ENCODE data around the gene OMG.

The OMG gene

DNA sequence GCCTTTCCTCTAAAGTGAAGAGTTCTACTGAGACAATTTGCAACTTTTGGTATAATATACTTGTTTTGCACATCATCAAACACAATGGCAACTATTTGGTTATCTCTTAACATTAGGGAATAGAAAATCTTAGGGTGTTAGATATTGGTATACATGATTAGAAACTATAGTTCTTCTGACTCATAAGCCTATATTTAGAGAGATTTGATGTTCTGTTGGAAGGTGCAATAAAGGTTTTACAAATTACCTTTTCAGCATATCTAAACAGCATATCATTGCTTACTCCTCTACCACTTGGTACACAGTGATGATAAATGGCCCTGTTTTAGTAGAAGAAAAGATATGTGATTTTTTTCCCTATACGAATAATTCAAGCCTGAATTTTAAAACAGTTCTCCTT lies 10.6 kb upstream of the OMG start:
- TF ChIP-seq, protein P1, sequence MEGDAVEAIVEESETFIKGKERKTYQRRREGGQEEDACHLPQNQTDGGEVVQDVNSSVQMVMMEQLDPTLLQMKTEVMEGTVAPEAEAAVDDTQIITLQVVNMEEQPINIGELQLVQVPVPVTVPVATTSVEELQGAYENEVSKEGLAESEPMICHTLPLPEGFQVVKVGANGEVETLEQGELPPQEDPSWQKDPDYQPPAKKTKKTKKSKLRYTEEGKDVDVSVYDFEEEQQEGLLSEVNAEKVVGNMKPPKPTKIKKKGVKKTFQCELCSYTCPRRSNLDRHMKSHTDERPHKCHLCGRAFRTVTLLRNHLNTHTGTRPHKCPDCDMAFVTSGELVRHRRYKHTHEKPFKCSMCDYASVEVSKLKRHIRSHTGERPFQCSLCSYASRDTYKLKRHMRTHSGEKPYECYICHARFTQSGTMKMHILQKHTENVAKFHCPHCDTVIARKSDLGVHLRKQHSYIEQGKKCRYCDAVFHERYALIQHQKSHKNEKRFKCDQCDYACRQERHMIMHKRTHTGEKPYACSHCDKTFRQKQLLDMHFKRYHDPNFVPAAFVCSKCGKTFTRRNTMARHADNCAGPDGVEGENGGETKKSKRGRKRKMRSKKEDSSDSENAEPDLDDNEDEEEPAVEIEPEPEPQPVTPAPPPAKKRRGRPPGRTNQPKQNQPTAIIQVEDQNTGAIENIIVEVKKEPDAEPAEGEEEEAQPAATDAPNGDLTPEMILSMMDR (conservative IDR thresholded peaks at IDR 0.05; ENCODE audit: low read depth, low read length), result no peak
- DNase-seq (ENCODE audit: low read depth), result no peak
- H3K4me3 ChIP-seq (ENCODE audit: low read length), result no peak overlapping the region

DNA sequence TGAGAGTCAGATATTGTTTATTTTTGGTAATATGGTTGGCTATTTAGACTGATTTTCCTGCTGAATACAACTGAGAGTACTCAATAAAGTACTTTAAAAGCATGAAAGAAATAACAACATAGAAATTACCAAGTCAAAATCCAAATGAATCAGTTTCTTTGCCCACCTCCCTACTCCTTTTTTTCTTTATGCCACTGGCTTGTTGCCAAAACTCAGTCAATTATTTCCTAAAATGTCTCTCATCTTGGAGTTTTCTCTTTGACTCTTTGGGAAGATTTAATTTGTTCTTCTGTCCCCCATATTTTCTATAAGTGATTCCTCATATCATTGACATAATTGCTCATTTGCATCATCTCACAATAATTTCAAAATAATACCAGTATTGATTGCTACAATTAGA lies 2.6 kb upstream of the OMG start:
- TF ChIP-seq, protein P1 (conservative IDR thresholded peaks at IDR 0.05; ENCODE audit: low read depth, low read length), result no peak
- DNase-seq (ENCODE audit: low read depth), result no peak
- no peak overlapping the region for H3K4me3 ChIP-seq (ENCODE audit: low read length)

DNA sequence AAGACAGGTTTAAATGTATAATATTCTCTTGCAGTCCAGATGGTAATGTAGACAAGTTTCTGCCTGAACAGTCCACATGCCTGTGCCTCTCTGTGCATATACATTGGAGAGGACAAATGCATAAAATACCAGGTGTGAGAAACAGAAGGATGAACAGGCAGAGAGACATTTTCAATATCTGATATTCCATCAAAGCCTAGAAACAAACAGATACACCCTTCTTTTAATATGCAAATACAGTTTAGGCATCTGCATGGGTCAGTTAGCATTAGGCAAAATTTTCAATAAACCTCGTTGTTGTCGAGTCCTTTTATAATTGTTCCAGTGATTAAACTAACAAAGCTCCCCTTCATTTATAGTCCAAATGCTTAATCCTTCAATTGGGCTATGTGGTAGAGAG lies 897 bp downstream of the OMG start:
- TF ChIP-seq, protein P1 (conservative IDR thresholded peaks at IDR 0.05; ENCODE audit: low read depth, low read length), result no peak
- no peak overlapping the region for H3K4me3 ChIP-seq (ENCODE audit: low read length)
- no peak for DNase-seq (ENCODE audit: low read depth)

DNA sequence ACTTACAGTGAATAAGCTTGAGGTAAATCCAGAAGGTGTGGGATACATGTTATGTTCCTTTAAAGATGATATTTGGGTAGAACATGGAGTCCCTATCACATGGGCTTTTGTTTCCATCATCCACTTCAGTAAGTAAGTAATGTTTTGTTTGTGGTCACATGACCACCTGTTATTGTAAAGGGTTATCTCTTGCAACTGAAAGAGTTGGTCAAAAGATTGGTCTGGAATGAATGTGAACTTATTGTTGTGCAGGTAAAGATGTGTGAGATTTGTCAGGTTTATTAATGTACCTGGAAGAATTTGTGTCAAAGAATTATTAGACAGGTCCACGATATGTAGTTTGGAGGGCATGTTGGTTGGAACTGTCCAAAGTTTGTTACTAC lies 1.6 kb downstream of the OMG start:
- TF ChIP-seq, protein P1 (conservative IDR thresholded peaks at IDR 0.05; ENCODE audit: low read depth, low read length), result no peak
- DNase-seq (ENCODE audit: low read depth), result no peak
- H3K4me3 ChIP-seq (ENCODE audit: low read length), result no peak overlapping the region

DNA sequence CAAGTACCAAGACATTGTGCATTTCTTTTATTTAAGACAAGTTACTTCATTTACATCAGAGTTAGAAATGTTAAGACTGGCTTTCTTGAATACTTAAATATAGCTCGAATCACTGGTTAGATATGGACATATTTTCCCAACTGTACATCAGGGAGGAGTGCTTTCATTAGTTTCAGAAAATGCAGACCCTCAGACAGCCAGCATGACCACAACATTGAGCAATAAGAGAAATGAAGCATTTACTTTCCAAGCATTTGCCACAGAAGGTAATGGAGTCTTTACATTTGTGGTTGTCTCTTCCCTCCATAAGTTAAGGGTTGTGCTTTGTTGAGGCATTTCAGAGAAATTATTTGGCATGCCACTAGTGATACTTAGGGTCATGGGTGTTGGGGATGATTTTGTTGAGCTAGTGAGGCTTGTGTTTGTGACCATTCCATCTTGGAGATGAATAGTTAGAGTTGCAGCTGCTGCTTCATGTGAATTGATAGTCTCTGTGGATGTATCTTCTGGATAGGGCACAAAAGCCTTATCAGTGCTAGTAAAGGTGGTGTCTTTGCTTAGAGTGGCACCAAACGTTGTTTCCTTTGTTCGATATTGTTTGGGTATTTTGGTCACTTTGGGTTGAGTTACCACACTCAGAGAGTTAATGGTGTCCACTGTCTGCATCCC lies 2.1 kb downstream of the OMG start:
- no peak overlapping the region for H3K4me3 ChIP-seq (ENCODE audit: low read length)
- no peak for DNase-seq (ENCODE audit: low read depth)
- TF ChIP-seq, protein P1 (conservative IDR thresholded peaks at IDR 0.05; ENCODE audit: low read depth, low read length), result no peak

DNA sequence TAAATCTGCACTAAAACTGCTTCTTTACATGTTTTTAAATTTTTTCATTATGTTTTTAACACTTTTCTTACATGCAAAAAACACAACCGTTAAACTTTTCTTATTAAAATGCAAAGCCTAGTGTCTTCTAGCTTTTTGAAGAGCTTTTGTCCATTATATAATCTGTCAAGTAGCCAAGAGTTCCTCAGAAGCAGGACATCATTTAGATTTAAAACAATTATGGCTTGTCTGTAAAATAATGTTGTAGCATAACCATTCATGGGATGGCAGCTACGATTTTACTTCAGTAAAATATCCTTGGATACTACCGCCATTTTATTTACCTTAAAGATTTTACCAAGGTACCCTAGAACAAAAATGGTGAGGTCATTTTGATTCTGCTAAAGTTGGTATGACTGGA lies 2.8 kb downstream of the OMG start:
- no peak overlapping the region for H3K4me3 ChIP-seq (ENCODE audit: low read length)
- TF ChIP-seq, protein P1 (conservative IDR thresholded peaks at IDR 0.05; ENCODE audit: low read depth, low read length), result no peak
- no peak for DNase-seq (ENCODE audit: low read depth)

DNA sequence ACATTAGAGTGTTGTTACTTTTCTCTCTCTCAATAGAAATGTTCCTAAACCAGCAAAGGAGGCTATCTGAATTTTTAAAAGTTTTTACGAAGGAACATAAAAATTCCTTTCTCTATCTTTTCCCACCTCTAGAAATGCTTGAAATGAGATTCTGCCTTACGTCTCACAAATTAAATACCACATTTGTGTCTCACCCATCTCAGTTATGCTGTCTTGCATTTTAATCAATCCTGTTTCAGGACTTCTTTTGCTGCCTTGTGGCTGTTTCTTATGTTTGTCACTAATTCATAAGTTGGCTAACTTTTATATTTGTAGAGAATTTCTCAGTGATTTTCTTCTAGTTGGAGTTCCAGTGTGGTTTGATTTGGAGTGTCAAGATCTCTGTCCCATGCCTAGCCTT lies 3.5 kb downstream of the OMG start:
- H3K4me3 ChIP-seq (ENCODE audit: low read length), result no peak overlapping the region
- no peak for DNase-seq (ENCODE audit: low read depth)
- TF ChIP-seq, protein P1 (conservative IDR thresholded peaks at IDR 0.05; ENCODE audit: low read depth, low read length), result no peak
